Progenitor cell of endocrine pancreas (in vitro differentiated cells): ENCODE measurements around the gene CDH13. TPM values are rescaled to one million over a fixed set of nuclear protein-coding genes. Genes with fewer than 3 reads are reported as not detected.

Source experiments
- DNase-seq: peaks from one replicate; pipeline ENCODE4 v3.0.0; 2021; ENCODE audit warnings: low spot score; ENCODE audit not compliant: unreplicated experiment
- H3K27ac Mint-ChIP-seq: 2 replicates; pipeline ENCODE4 v1.8.0; 2021; ENCODE audit warnings: mild to moderate bottlenecking, moderate library complexity, mixed read lengths
- H3K27me3 Mint-ChIP-seq: 2 replicates; pipeline ENCODE4 v1.8.0; 2021; ENCODE audit warnings: mixed read lengths
- H3K36me3 Mint-ChIP-seq: 2 replicates; pipeline ENCODE4 v1.8.0; 2022; ENCODE audit warnings: mixed read lengths; ENCODE audit not compliant: insufficient read depth
- H3K4me1 Mint-ChIP-seq: 2 replicates; pipeline ENCODE4 v1.8.0; 2021; ENCODE audit warnings: low read depth, mixed read lengths
- H3K4me3 Mint-ChIP-seq: 2 replicates; pipeline ENCODE4 v1.8.0; 2021; ENCODE audit warnings: low read depth, mild to moderate bottlenecking, moderate library complexity, mixed read lengths
- H3K9me3 Mint-ChIP-seq: 2 replicates; pipeline ENCODE4 v1.8.0; 2021; ENCODE audit warnings: low read depth, mixed read lengths
- CTCF ChIP-seq: fragments of 200-600 bp; sonication (generic); IDR thresholded peaks from one replicate; pipeline ENCODE4 v1.5.0; 2021; ENCODE audit warnings: antibody characterized with exemption, mild to moderate bottlenecking; ENCODE audit not compliant: unreplicated experiment
- total RNA-seq: library from RNA; stranded (reverse); gene quantifications from 2 replicates; pipeline ENCODE4 v1.2.1, GENCODE V29; 2021

CDH13 gene
- total RNA-seq, 1 donor from 2014 or later = 0.38 TPM

DNA sequence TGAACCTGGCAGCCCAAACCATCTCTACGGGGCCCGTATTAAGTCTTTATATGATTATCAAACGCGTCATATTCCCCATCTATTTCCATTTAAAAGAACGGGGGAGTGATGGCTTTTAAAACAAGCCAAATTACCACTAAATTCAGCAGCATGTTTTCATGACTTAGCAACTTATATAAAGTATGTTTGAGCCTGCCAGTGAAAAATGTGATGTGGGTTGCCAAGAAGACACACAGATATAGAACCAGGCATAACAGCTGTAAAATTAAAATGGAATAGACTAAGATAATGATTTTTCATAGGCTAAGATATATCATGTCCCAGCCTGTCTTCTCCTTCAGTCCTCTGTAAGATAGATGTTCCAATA is 1136.2 kb downstream of the CDH13 start:
- Mint-ChIP-seq H3K4me1 (peaks cover 6% of the 10 kb centered on the region), H3K27me3 (no peaks in the 10 kb centered on the region), H3K9me3 (peaks cover 6% of the 10 kb centered on the region), H3K4me3 (no peak overlapping the region), H3K36me3 (no peaks in the 10 kb centered on the region), H3K27ac (no peak overlapping the region)
- no peak for TF ChIP-seq CTCF
- no peak for DNase-seq

DNA sequence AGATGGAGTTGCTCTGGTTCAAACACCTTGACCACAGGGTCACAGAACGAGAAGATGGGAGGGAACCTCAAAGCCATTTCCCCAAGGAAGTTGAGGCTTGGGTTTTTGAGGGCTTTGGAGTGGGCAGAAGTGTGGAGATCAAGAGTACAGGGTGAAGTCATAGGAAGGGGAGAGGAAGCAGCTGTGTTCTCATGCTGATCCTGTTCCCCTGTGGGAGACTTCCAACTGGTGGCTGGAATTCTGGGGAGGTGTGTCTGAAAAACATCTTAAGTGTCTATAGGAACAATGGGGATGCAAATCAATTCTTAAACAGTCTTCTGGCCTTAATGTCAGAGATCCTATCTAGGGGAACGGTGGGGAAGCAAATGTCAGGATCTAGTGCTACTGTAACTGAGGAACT is 1142.2 kb downstream of the CDH13 start:
- no peaks in the 10 kb centered on the region for H3K9me3 Mint-ChIP-seq
- no peaks in the 10 kb centered on the region for H3K4me1 Mint-ChIP-seq
- no peak overlapping the region for H3K4me3 Mint-ChIP-seq
- no peaks in the 10 kb centered on the region for H3K36me3 Mint-ChIP-seq
- no peaks in the 10 kb centered on the region for H3K27me3 Mint-ChIP-seq
- no peak for TF ChIP-seq CTCF
- no peak for DNase-seq
- H3K27ac Mint-ChIP-seq = no peak overlapping the region

DNA sequence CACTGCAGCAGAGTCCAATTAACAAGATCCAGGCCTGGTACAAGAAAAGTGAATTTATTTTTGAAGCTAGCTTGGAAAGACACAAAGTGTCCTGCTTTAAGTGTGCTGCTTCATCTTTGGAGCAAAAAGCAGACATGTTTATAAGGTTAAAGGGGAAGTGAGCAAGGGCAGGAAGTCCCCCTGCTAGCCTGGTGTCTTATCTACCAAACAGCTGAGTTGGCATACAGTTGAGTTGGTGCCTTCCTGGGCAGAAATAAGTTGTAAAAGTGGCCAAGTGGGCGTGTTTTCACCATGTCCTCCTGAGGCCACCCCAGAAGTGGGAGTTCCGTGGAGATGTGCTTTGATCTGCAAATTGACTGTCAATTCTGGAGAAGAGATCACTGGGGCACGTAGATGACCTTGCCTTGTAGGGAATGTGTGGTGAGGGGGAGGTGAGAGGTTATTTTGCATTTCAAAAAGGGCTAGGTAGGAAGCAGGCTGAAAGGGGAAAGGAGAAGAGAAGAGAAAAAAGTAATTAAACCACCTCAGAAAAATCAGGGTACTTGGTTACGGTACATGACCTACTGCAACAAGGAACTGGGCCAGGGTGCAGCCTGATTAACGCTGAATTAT is 1142.7 kb downstream of the CDH13 start:
- TF ChIP-seq CTCF = no peak
- no peak overlapping the region for H3K4me3 Mint-ChIP-seq
- H3K4me1 Mint-ChIP-seq = no peaks in the 10 kb centered on the region
- H3K27ac Mint-ChIP-seq = no peak overlapping the region
- H3K9me3 Mint-ChIP-seq = no peaks in the 10 kb centered on the region
- DNase-seq = no peak
- no peaks in the 10 kb centered on the region for H3K27me3 Mint-ChIP-seq
- no peaks in the 10 kb centered on the region for H3K36me3 Mint-ChIP-seq

DNA sequence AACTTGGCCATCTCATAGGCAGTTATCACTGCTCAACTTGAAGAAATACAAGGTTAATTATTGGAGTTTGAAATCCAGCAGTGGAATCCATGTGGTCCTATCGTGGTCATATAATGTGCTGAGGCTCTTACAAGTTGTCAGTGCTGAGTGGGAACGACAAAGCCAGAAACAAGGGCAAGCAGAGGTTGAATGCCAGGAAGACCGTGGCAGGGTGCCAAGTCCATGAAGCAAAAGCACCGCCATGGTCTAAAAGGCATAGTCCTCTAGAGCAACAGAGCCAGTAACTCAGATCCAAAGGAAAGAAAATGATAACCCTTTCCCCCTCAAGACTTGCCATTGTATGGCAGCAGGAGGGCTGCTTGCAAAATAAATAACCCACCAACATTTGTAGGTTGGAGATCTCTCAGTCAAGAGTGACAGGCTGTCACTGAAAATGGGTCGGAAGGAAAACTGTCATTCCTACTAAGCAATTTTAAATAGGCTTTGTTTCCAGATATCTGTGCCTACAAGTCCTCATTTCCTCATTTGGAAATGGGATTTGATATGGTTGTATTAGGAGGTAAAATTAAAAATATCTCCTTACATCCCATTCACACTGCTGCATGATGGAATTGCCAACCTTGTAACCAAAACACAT is 1144.7 kb downstream of the CDH13 start:
- Mint-ChIP-seq H3K36me3 (no peaks in the 10 kb centered on the region), H3K4me1 (no peaks in the 10 kb centered on the region), H3K27me3 (peaks cover under 1% of the 10 kb centered on the region), H3K4me3 (no peak overlapping the region), H3K27ac (no peak overlapping the region), H3K9me3 (no peaks in the 10 kb centered on the region)
- TF ChIP-seq CTCF = no peak
- DNase-seq = no peak

DNA sequence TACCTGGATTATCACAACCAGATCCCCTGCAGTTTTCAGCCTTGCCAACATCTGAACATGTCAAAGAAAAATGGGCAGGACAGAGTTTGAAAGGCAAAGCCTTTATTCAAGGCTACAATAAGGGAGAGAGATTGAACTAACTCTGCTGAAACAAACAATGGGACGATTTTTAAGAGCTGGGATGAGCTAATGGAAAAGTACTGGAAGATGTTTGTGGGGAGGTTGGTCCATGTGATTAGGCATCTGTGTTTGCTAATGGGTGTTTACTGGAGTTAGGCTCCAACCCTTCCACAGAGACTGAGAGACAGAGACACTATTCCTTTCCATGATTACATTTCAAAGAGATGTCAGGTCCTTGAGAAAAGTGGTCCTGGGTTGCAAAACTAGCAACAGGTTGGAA is 1146.0 kb downstream of the CDH13 start:
- H3K4me3 Mint-ChIP-seq = no peak overlapping the region
- H3K4me1 Mint-ChIP-seq = no peaks in the 10 kb centered on the region
- H3K27me3 Mint-ChIP-seq = peaks cover 4% of the 10 kb centered on the region
- no peak for TF ChIP-seq CTCF
- no peaks in the 10 kb centered on the region for H3K36me3 Mint-ChIP-seq
- H3K27ac Mint-ChIP-seq = no peak overlapping the region
- DNase-seq = no peak
- no peaks in the 10 kb centered on the region for H3K9me3 Mint-ChIP-seq
